Hepatocyte (in vitro differentiated cells): ENCODE measurements around the gene VCP.

Experiments used
- EZH2 ChIP-seq: fragments of 200-600 bp; sonication (generic); IDR thresholded peaks from 2 replicates; pipeline ENCODE4 v1.6.1; 2016; ENCODE audit warnings: antibody characterized with exemption, mild to moderate bottlenecking, borderline replicate concordance
- TF ChIP-seq, protein P1 (sequence below): fragments of 200-600 bp; sonication (generic); IDR thresholded peaks from 2 replicates; pipeline ENCODE4 v1.5.1; 2016; ENCODE audit warnings: antibody characterized with exemption, mild to moderate bottlenecking; ENCODE audit not compliant: poor library complexity

DNA sequence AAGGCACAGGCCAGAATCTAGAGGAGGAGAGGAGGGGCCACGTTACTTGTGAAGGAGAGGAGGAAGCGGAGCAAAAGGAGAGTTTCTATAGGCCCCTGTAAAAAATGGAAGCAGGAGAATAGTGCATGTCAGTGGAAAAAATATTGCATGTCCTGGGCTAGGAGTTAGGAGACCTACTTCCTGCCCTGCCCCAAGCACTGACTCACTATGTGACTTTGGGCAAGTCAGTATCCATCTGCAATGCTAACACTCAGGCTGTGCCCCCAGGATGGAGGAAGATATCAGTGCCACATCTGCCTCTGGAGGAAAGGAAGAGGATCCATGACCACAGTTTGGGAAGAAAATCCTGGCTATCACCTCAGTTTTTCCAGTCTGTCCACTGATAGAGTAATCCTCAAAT, 17.0 kb upstream of the VCP start:
- no peak for TF ChIP-seq EZH2
- TF ChIP-seq, protein P1, sequence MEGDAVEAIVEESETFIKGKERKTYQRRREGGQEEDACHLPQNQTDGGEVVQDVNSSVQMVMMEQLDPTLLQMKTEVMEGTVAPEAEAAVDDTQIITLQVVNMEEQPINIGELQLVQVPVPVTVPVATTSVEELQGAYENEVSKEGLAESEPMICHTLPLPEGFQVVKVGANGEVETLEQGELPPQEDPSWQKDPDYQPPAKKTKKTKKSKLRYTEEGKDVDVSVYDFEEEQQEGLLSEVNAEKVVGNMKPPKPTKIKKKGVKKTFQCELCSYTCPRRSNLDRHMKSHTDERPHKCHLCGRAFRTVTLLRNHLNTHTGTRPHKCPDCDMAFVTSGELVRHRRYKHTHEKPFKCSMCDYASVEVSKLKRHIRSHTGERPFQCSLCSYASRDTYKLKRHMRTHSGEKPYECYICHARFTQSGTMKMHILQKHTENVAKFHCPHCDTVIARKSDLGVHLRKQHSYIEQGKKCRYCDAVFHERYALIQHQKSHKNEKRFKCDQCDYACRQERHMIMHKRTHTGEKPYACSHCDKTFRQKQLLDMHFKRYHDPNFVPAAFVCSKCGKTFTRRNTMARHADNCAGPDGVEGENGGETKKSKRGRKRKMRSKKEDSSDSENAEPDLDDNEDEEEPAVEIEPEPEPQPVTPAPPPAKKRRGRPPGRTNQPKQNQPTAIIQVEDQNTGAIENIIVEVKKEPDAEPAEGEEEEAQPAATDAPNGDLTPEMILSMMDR, result no peak
